Fibroblast of villous mesenchyme (primary cell): ENCODE data around the gene INAVA. TPM values are rescaled to one million over a fixed set of nuclear protein-coding genes. Genes with fewer than 3 reads are reported as not detected.
A peak's percentile ranks its signal among the peaks of the same experiment; 100 is the strongest.

Source experiments
- DNase-seq: peaks from one replicate; pipeline ENCODE4 v3.0.0-alpha.2; 2010; ENCODE audit warnings: low read depth
- H3K4me3 ChIP-seq: 2 replicates; pipeline ENCODE4 v1.5.1; 2011; ENCODE audit warnings: low read depth, mild to moderate bottlenecking, low read length
- total RNA-seq: library from RNA; depleted of rRNA; stranded (reverse); fragments of >200 nt; gene quantifications from 2 replicates; pipeline ENCODE4 v1.2.3, GENCODE V29; 2012
- TF ChIP-seq, protein P1 (sequence below): IDR thresholded peaks from 2 replicates; pipeline ENCODE4 v1.5.1; 2012; ENCODE audit warnings: low read depth, mild to moderate bottlenecking, low read length; ENCODE audit not compliant: insufficient read depth

INAVA gene
- total RNA-seq, 1 donor, result not detected

DNA sequence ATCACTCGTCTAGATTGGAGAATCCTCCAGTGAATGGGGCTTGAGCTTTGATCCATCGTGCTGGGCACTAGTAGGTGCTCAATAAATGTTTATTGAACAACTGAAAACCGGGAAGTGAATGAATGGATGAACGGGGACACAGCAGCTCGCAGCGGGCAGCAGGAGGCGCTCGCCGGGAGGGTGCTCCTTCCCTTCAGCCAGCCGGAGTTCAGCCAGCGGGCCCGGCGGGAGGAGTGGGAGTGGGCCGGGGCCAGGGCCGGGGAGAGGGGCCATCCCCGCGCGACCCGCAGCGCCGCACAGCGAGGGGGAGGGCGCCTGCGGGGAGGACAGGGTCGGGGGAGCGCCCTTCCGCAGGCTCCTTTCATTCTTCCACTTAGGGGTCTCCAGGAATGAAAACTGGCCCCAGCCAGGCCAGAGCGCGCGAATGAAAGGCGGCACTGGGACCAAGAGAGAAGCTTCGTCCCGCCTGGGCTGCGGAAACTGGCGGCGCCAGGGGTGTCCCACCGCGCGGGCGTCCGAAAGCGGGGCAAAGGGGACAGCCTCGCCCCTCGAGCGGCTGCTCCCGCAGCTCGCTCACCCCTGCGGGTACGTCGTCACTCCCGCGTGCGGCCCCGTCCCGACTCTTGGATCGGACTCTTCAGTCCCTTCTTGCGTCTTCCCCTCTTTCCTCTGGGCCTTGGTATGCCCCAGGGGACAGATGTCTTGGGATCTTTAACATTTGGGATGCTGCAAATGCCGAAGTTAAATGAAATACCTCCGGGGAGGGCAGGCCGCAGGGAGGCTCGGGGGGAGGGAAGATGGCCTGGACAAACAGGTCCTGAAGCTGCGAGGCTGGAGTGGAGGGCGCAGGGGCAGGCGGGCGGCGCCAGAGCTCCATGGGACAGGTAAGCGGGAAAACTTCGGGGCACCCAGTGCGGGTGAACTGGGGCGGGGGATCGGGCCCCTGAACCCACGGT is 3.6 kb upstream of the INAVA start:
- H3K4me3 ChIP-seq, result peak overlapping the region; percentile 63
- TF ChIP-seq, protein P1, sequence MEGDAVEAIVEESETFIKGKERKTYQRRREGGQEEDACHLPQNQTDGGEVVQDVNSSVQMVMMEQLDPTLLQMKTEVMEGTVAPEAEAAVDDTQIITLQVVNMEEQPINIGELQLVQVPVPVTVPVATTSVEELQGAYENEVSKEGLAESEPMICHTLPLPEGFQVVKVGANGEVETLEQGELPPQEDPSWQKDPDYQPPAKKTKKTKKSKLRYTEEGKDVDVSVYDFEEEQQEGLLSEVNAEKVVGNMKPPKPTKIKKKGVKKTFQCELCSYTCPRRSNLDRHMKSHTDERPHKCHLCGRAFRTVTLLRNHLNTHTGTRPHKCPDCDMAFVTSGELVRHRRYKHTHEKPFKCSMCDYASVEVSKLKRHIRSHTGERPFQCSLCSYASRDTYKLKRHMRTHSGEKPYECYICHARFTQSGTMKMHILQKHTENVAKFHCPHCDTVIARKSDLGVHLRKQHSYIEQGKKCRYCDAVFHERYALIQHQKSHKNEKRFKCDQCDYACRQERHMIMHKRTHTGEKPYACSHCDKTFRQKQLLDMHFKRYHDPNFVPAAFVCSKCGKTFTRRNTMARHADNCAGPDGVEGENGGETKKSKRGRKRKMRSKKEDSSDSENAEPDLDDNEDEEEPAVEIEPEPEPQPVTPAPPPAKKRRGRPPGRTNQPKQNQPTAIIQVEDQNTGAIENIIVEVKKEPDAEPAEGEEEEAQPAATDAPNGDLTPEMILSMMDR, result peak; percentile 53
- DNase-seq, result peak; percentile 51

DNA sequence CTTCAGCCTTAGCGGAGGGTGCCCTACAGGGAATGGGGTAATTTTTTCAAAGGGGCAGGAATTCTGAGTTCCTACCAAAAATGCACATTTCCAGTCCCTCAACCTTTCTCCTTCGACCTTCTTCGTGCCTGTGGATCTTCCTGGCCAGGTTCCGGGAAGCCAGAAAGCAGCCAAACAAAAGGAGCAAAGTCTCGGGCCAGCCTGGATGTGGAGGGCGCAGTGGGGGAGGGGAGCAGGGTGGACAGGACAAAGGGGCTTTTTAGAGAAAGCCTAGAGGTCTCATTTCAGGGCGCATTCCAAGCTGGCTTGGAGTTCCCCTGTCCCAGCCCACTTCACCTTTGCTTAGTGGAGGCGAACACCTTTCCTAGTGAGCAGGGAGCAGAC is 2.9 kb upstream of the INAVA start:
- TF ChIP-seq, protein P1, result no peak
- no peak for DNase-seq
- peak overlapping the region; percentile 63 for H3K4me3 ChIP-seq

DNA sequence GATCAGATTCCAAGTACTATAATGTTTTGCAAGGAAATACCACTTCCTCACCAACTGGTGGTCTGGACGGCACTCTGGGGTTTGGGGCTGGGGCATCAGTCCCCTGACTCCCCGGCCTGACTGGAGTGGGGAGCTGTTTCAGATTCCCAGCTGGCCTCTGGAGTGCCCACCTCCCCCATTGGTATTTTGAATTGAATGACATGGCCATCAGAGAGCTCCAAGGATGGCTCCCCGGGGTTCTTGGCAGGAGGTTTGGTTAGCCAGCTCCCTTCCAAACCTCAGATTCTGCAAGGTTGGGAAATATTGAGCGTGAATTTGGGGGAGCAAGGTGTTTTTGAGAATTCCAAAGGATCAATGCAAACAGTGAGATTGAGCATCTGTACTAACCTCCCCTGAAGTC is 2.2 kb upstream of the INAVA start:
- H3K4me3 ChIP-seq, result no peak overlapping the region
- TF ChIP-seq, protein P1, result no peak
- no peak for DNase-seq

DNA sequence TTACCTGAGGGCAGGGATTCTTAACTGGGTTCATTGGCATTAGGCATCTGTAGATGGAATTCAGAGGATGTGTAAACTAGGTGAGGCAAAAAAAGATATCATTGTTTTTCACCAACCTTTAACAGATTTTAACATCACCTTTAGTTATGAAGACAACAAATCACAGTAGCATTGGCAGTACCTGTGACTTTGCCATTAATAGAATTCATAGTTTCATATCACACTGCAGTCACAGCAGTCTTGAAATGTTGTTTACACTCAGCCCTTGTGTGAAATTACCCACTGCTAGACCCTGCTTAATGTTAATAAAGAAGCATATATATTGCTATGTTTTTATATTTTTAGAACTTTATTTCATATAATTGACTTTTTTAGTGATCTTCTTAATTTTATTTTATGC is 1.7 kb upstream of the INAVA start:
- DNase-seq, result no peak
- H3K4me3 ChIP-seq, result no peak overlapping the region
- TF ChIP-seq, protein P1, result no peak

DNA sequence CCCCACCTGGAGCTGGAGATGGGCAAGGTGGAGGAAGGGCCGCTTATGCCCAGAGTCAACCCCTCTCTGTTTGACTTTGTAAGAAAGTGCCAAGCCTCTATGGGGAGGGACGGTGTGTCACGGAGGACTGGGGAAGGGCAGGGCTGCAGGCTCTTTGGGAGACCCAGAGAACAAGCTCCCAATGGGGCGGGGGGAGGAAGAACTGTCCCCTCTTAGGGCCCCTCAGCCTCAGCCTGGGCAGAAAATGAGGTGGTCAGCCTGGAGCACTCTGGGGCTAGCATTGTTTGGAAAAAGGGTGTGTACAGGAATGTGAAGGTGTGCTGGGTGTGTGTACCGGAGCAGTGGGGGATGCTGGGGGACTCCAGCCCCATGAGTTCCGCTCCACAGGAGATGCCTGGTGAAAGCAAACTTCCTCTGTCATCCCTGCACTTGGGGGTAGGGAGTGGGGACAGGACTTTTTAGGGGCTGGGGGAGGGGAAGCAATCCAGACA is 1.2 kb upstream of the INAVA start:
- TF ChIP-seq, protein P1, result no peak
- no peak overlapping the region for H3K4me3 ChIP-seq
- no peak for DNase-seq

DNA sequence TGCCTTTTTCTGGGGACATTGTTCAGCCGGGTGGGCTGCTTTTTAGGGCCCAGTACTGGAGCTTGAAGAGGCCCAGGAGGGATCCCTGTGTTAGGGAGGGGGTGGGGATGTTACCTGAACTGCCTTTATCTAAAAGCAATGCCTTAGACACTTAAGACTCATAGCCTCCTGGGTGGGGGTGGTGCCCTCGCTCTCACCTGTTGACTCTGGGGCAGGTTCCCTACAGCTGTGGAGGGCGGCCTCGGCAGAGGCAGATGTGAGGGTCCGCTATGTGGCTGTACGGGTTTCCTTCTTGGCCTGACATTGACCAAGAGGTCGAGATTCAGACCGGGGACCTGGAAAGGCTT is 716 bp downstream of the INAVA start:
- DNase-seq, result no peak
- no peak overlapping the region for H3K4me3 ChIP-seq
- TF ChIP-seq, protein P1, result no peak
